Measurements from ENCODE around the gene LURAP1L.

Gene LURAP1L

DNA sequence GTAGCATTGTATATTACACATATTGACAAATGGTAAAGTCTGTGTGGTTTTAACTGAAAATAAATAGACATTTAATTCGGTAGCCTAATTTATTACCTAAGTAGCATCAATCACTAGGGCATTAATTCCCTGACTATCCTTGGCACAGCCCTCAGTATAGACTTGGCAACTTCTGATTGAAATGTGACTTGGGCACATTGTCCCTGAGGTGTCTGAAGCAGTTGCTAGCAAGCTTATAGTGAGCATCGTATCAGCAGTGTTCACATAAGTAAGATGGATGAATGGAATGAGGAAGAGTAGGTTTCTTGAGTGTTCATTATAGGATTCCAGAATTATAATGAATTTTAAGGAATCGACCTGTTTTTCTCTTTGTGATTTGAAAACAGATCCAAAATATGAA lies 16.1 kb downstream of the LURAP1L start:
- no peak overlapping the region for H3K4me3 ChIP-seq (ENCODE audit: low read length, poor library complexity, severe bottlenecking)
- H3K9ac ChIP-seq (ENCODE audit: low read depth, low read length, poor library complexity, severe bottlenecking), result no peak overlapping the region
- H3K27me3 ChIP-seq (ENCODE audit: insufficient read depth, low read length, poor library complexity, severe bottlenecking), result no peaks in the 10 kb centered on the region
- no peak overlapping the region for H2AFZ ChIP-seq (ENCODE audit: low read length)
- H4K20me1 ChIP-seq (ENCODE audit: insufficient read depth, low read length, poor library complexity, severe bottlenecking), result no peaks in the 10 kb centered on the region
- no peaks in the 10 kb centered on the region for H3K79me2 ChIP-seq (ENCODE audit: insufficient read depth, low read length)
- no peaks in the 10 kb centered on the region for H3K9me2 ChIP-seq (replicated peaks; ENCODE audit: low read depth, low read length)
- no peaks in the 10 kb centered on the region for H3K9me3 ChIP-seq (ENCODE audit: insufficient read depth, low read depth, low read length)
- TF ChIP-seq CTCF (conservative IDR thresholded peaks at IDR 0.05; ENCODE audit: low read length) (no peak), EZH2phosphoT487 (IDR thresholded peaks at IDR 0.05; ENCODE audit: borderline replicate concordance) (no peak)
- H3K36me3 ChIP-seq (ENCODE audit: insufficient read depth, low read length), result no peaks in the 10 kb centered on the region
- H3K4me2 ChIP-seq (ENCODE audit: low read depth, low read length, poor library complexity, severe bottlenecking), result no peak overlapping the region
- no peaks in the 10 kb centered on the region for H3F3A ChIP-seq (ENCODE audit: low read depth)
- H3K4me1 ChIP-seq (ENCODE audit: insufficient read depth, low read length, poor library complexity, severe bottlenecking), result no peaks in the 10 kb centered on the region

DNA sequence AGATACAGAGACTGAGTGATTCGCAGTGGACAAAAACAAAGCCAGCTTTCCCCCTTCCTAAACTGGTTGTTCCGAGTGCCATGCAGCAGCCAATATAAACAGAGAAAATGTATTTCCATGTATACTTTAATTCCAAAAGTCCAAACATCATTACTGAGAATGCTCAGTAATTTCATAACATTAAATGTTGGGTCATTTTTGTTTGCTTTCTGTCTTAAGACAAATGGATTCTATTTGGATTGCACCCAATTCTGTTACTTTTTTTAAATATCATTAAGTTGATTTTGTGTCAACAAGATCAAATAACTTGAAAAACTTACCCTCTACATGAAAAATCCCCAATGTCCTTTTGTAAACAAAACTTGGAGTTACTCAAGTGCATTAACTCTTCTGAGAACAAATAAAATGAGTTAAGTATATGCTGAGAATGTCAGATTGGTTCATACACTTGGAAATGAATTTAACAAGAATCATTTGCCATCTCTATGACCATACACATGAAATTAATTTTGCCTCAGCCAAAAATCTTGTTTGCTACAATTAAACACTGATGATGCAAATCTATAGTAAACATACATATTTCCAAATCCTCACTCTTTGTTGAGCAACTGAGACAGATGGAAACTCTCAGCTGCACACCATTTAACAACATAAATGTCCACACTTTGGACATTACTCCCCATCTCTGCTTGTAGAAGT lies 19.4 kb downstream of the LURAP1L start:
- H3K9me2 ChIP-seq (replicated peaks; ENCODE audit: low read depth, low read length), result no peaks in the 10 kb centered on the region
- TF ChIP-seq EZH2phosphoT487 (IDR thresholded peaks at IDR 0.05; ENCODE audit: borderline replicate concordance), result no peak
- no peak for TF ChIP-seq CTCF (conservative IDR thresholded peaks at IDR 0.05; ENCODE audit: low read length)
- H3K36me3 ChIP-seq (ENCODE audit: insufficient read depth, low read length), result no peaks in the 10 kb centered on the region
- H3F3A ChIP-seq (ENCODE audit: low read depth), result no peaks in the 10 kb centered on the region
- no peaks in the 10 kb centered on the region for H3K27me3 ChIP-seq (ENCODE audit: insufficient read depth, low read length, poor library complexity, severe bottlenecking)
- H3K4me2 ChIP-seq (ENCODE audit: low read depth, low read length, poor library complexity, severe bottlenecking), result no peak overlapping the region
- no peak overlapping the region for H3K9ac ChIP-seq (ENCODE audit: low read depth, low read length, poor library complexity, severe bottlenecking)
- H3K9me3 ChIP-seq (ENCODE audit: insufficient read depth, low read depth, low read length), result no peaks in the 10 kb centered on the region
- H4K20me1 ChIP-seq (ENCODE audit: insufficient read depth, low read length, poor library complexity, severe bottlenecking), result no peaks in the 10 kb centered on the region
- H3K4me1 ChIP-seq (ENCODE audit: insufficient read depth, low read length, poor library complexity, severe bottlenecking), result no peaks in the 10 kb centered on the region
- H3K4me3 ChIP-seq (ENCODE audit: low read length, poor library complexity, severe bottlenecking), result no peak overlapping the region
- H2AFZ ChIP-seq (ENCODE audit: low read length), result no peak overlapping the region
- no peaks in the 10 kb centered on the region for H3K79me2 ChIP-seq (ENCODE audit: insufficient read depth, low read length)

DNA sequence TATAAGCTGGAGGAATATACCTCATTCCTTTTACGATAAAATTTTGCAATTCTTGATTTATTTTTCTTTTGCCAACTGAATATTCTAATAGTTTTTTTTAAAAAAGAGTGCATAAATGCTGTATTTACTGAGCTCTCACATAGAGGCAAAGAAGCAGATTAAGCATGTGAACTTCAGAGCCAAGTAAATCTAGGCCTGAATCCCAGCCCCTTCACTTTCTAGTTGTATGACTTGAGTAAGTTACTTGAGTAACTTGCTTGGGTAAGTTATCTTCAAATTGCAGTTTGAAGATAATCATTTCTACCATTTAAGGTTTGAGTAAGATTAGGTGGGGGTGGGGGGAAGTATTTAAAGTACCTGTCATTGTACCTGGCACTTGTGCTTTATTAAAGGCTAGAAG lies 21.8 kb downstream of the LURAP1L start:
- H3F3A ChIP-seq (ENCODE audit: low read depth), result no peaks in the 10 kb centered on the region
- H2AFZ ChIP-seq (ENCODE audit: low read length), result no peak overlapping the region
- H3K79me2 ChIP-seq (ENCODE audit: insufficient read depth, low read length), result no peaks in the 10 kb centered on the region
- TF ChIP-seq CTCF (conservative IDR thresholded peaks at IDR 0.05; ENCODE audit: low read length) (no peak), EZH2phosphoT487 (IDR thresholded peaks at IDR 0.05; ENCODE audit: borderline replicate concordance) (no peak)
- no peaks in the 10 kb centered on the region for H3K4me1 ChIP-seq (ENCODE audit: insufficient read depth, low read length, poor library complexity, severe bottlenecking)
- H3K9me3 ChIP-seq (ENCODE audit: insufficient read depth, low read depth, low read length), result no peaks in the 10 kb centered on the region
- no peak overlapping the region for H3K9ac ChIP-seq (ENCODE audit: low read depth, low read length, poor library complexity, severe bottlenecking)
- H3K4me3 ChIP-seq (ENCODE audit: low read length, poor library complexity, severe bottlenecking), result no peak overlapping the region
- H3K9me2 ChIP-seq (replicated peaks; ENCODE audit: low read depth, low read length), result no peaks in the 10 kb centered on the region
- H3K36me3 ChIP-seq (ENCODE audit: insufficient read depth, low read length), result no peaks in the 10 kb centered on the region
- no peak overlapping the region for H3K4me2 ChIP-seq (ENCODE audit: low read depth, low read length, poor library complexity, severe bottlenecking)
- no peaks in the 10 kb centered on the region for H4K20me1 ChIP-seq (ENCODE audit: insufficient read depth, low read length, poor library complexity, severe bottlenecking)
- no peaks in the 10 kb centered on the region for H3K27me3 ChIP-seq (ENCODE audit: insufficient read depth, low read length, poor library complexity, severe bottlenecking)

Data from Loucy (cell line).